Neutrophil (primary cell): ENCODE measurements around the gene KIAA1191.

ENCODE experiments used
- H3K27ac ChIP-seq: fragments of 200-600 bp; sonication (generic); 2 replicates; pipeline ENCODE4 v1.5.1; 2016; ENCODE audit warnings: mild to moderate bottlenecking, moderate library complexity
- H3K27me3 ChIP-seq: fragments of 200-600 bp; sonication (generic); 2 replicates; pipeline ENCODE4 v1.6.0; 2016; ENCODE audit warnings: mild to moderate bottlenecking
- H3K36me3 ChIP-seq: fragments of 200-600 bp; sonication (generic); 2 replicates; pipeline ENCODE4 v1.5.1; 2017
- H3K4me1 ChIP-seq, 2 experiments: fragments of 200-600 bp in 1 of 2; sonication (generic) in 1 of 2; 1 replicate in 1 of 2; 2 replicates in 1 of 2; pipeline versions ENCODE4 v1.5.1 to v1.6.1; 2013 to 2016; ENCODE audit warnings: low read depth in 1 of 2, low read length in 1 of 2, mild to moderate bottlenecking in 1 of 2, moderate library complexity in 1 of 2; ENCODE audit not compliant: control insufficient read depth in 1 of 2, insufficient read depth in 1 of 2
- H3K4me3 ChIP-seq, 2 experiments: fragments of 200-600 bp in 1 of 2; sonication (generic) in 1 of 2; 1 replicate in 1 of 2; 2 replicates in 1 of 2; pipeline ENCODE4 v1.5.1; 2013 to 2016; ENCODE audit warnings: low read depth in 1 of 2, low read length in 1 of 2, mild to moderate bottlenecking in 1 of 2, moderate library complexity in 1 of 2
- H3K9me3 ChIP-seq: fragments of 200-600 bp; sonication (generic); 2 replicates; pipeline ENCODE4 v1.5.1; 2016
- TF ChIP-seq, protein P1 (sequence below): fragments of 200-600 bp; sonication (generic); IDR thresholded peaks from 2 replicates; pipeline ENCODE4 v1.5.1; 2016; ENCODE audit warnings: antibody characterized with exemption

Gene KIAA1191

DNA sequence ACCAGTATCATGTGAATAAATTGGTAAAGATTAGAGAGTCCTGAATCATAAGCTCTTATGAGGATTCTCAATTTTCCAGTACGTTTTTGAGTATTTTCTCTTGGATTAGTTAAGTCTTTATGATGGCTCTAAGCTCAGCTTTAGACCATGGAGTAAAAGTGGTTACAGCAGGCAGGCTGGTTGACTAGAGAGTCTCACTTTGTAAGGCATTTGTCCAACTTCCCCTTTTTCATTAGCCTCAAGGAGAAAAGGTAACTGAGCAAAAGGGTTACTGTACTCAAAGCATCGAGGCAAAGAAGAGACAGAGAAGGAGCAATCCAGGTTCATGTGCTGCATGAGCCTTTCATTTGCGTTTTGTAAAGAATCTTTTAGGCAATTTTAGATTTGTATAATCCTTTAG lies 18.3 kb upstream of the KIAA1191 start:
- Histone ChIP-seq H3K36me3 (no peaks in the 10 kb centered on the region), H3K27me3 (no peaks in the 10 kb centered on the region), H3K9me3 (no peaks in the 10 kb centered on the region), H3K4me1 (no peaks in the 10 kb centered on the region), H3K27ac (no peak overlapping the region), H3K4me3 (no peak overlapping the region)
- TF ChIP-seq, protein P1, sequence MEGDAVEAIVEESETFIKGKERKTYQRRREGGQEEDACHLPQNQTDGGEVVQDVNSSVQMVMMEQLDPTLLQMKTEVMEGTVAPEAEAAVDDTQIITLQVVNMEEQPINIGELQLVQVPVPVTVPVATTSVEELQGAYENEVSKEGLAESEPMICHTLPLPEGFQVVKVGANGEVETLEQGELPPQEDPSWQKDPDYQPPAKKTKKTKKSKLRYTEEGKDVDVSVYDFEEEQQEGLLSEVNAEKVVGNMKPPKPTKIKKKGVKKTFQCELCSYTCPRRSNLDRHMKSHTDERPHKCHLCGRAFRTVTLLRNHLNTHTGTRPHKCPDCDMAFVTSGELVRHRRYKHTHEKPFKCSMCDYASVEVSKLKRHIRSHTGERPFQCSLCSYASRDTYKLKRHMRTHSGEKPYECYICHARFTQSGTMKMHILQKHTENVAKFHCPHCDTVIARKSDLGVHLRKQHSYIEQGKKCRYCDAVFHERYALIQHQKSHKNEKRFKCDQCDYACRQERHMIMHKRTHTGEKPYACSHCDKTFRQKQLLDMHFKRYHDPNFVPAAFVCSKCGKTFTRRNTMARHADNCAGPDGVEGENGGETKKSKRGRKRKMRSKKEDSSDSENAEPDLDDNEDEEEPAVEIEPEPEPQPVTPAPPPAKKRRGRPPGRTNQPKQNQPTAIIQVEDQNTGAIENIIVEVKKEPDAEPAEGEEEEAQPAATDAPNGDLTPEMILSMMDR, result no peak

DNA sequence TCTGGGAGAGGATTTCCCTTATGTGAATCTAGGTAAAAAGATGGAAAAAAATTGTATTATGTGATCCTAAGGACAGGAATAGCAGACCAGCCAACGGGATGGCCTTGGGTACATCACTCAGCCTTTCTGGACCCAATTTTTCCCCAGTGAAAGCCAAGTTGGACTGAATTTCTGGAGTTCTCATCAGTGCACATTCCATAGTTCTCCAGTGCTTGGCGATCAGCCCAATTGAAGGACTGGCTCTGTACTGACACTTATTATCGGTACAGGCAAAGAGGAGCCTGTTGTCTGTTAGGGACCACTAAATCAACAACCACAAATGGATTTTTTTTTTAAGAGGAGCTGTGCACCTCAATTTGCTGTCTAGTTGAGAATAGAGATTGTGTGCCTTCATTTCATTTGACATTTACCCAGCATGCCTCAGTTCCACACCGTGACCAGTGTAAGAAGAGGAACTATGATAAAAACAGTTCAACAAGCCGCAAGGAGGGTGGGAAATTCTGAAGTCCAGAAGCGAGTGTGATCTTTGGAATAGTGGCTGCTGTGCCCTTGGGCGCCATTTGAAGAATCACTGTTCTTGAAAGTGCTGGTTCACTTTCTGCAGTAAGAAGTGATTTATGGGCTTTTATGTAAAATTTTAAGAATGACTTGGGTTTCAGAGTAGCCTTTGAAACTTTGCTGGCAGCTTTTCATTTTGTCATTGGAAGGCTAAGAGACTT lies 11.7 kb upstream of the KIAA1191 start:
- TF ChIP-seq, protein P1, result no peak
- Histone ChIP-seq H3K9me3 (no peaks in the 10 kb centered on the region), H3K4me1 (no peaks in the 10 kb centered on the region), H3K36me3 (no peaks in the 10 kb centered on the region), H3K27me3 (peaks cover 7% of the 10 kb centered on the region), H3K4me3 (no peak overlapping the region), H3K27ac (no peak overlapping the region)

DNA sequence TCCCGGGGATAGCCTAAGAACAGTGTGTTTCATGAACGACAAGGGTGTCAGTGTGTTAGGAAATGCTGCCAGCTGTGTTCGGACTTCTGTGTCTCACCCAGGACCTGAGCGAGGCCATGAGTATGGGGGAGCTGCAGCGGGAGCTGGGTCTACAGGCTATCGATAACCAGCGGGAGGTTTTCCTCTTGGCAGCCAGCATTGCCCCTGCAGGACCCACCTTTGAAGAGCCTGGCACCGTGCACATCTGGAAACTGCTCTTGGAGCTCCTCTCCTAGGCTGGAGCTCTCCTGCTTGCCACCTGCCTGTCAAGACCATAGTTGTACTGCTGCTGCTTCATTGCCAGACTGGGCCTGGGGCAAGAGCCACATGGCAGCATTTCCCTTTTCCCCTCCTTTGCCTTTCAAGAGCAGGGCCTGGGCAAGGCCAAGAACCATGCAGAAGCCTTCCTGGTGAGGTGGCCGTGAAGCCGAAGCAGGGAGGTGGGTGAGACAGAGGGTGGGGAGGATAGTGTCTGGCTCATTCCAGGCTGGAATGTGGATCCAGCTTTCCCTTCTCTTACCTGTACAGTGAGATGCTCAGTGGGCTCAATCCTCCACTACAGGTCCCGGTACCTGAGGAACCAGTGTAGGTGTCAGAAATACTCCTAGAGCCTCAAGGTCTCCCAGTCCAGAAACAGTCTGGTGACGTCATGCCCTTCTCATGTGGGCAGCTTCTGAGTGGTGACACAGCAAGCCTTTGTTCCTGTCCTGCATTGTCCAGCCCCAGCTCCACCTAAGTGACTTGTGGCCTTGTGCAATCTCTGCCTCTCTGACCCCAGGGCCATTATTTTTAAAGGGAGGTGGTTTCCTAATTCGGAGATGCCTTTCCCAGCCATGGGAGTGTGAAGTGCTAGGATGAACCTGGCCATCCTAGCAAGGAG lies 10.3 kb upstream of the KIAA1191 start:
- Histone ChIP-seq H3K27me3 (peaks cover 21% of the 10 kb centered on the region), H3K27ac (no peak overlapping the region), H3K36me3 (no peaks in the 10 kb centered on the region), H3K4me3 (no peak overlapping the region), H3K9me3 (no peaks in the 10 kb centered on the region), H3K4me1 (no peaks in the 10 kb centered on the region)
- TF ChIP-seq, protein P1, result no peak

DNA sequence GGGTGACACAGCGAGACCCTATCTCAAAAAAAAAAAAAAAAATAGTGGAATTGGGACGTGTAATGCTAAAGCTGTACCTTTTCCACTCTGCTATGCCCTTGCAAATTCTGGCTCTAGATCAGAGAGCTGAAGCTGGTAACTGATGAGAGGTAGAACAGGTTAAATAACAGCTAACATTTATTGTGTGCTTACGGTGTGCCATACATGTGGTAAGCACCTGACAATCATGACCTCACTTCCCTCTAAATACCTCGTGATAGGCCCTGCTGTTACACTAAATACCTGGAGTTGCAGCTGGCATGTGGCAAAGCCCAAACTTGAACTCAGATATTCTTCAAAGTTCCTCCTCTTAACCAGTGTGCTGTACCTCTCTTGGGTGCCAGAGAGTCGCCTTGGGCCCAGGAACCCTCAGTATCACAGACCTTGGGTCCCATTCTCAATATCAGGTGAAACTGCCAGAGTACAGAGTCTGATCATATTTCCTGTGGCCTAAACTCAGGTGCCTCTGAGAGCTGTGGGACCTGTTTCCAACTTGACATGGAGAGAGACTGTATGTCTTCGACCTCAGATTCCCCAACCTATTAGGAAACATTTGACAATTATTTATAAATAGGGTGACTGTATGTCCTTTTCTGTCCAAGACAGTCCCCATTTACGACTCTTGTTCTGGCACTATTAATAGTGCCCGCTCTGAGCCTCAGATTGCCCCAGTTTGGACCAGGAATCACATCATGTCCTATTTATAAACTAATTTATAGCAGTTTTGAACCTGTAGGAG lies 8.6 kb upstream of the KIAA1191 start:
- Histone ChIP-seq H3K27ac (no peak overlapping the region), H3K36me3 (no peaks in the 10 kb centered on the region), H3K27me3 (peaks cover 38% of the 10 kb centered on the region), H3K9me3 (no peaks in the 10 kb centered on the region), H3K4me3 (no peak overlapping the region), H3K4me1 (peaks cover 9 to 11% of the 10 kb centered on the region in 2 experiments)
- TF ChIP-seq, protein P1, result no peak

DNA sequence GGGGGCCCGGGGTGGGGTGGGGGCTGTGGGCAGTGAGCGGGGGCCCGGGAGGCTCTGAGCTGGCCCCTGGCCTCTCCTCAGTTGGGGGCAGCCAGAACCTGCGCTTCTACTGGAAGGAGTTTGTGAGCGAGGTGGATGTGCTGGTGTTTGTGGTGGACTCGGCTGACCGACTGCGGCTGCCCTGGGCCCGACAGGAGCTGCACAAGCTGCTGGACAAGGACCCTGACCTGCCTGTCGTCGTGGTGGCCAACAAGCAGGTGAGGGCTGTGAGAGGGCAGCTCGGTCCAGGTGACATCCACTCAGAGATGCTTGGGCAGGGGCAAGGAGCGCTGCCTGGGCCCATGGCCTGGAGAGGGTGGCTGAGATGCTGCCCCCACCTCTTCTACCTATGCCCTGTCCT lies 7.2 kb upstream of the KIAA1191 start:
- TF ChIP-seq, protein P1, result no peak
- Histone ChIP-seq H3K27ac (no peak overlapping the region), H3K27me3 (peaks cover 52% of the 10 kb centered on the region), H3K36me3 (no peaks in the 10 kb centered on the region), H3K4me3 (no peak overlapping the region), H3K9me3 (no peaks in the 10 kb centered on the region), H3K4me1 (peaks cover 12 to 15% of the 10 kb centered on the region in 2 experiments)
